ENCODE measurements around the gene THY1. TPM values are rescaled to one million over a fixed set of nuclear protein-coding genes. Genes with fewer than 3 reads are reported as not detected.

Gene THY1
- total RNA-seq, 2 donors from 2014 or later: 1.3 to 4.0 TPM

DNA sequence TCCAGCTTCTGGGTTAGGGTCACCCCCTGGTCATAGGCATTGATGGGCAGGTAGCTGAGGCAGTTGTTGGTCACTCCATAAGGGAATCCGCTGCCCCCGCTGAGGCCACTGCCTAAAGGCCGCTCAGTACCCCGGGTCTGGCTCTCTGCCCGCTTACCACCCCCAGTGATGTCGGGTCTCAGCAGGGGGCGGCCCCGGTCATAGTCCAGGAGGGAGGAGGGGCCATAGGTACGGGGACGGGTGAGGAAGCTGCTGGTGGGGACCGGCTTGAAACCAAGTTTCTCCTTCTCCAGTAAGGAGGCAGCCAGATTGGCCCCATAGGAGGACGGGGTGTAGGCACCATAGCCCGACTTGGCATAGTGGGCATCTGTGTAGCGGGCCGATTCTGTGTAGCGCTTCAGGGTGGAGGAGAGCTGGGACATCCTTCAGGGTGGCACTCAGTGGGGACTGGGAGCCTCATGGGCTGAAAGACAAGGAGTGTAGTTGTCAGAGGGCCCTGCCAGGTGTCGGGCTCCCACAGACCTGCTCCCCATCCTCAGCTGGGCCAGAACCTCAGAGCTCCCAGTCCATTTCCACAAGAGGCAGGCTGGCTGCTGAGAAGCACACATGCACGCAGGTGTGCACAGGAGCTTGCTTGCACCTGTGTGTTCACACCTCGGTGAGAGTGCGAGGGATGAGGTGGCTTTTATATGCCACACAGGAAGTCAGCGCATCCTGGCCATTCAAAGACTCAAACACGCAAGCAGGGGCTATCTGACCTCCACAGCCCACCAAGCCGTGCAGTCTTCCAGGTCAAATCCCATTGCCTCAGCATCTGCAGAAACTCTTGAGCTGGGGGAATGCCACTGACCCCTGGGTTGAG lies 49.7 kb downstream of the THY1 start:
- no peaks in the 10 kb centered on the region for H3K36me3 Mint-ChIP-seq (ENCODE audit: insufficient read depth in 2 of 2)
- no peaks in the 10 kb centered on the region for H3K9me3 Mint-ChIP-seq
- H3K27ac Mint-ChIP-seq: no peak overlapping the region
- H3K4me1 Mint-ChIP-seq (ENCODE audit: low read depth): peaks cover 13% of the 10 kb centered on the region
- DNase-seq (no peak), ATAC-seq (replicated peaks in 1 of 2) (no peak)
- no peaks in the 10 kb centered on the region for H3K27me3 Mint-ChIP-seq (ENCODE audit: low read depth)
- H3K4me3 Mint-ChIP-seq: no peak overlapping the region

- H3K4me1 Mint-ChIP-seq (ENCODE audit: low read depth): peaks cover 9% of the 10 kb centered on the region
- ATAC-seq (replicated peaks in 1 of 2) (no peak), DNase-seq (no peak)
- peaks cover 3% of the 10 kb centered on the region for H3K27me3 Mint-ChIP-seq (ENCODE audit: low read depth)
- no peak overlapping the region for H3K27ac Mint-ChIP-seq
- H3K9me3 Mint-ChIP-seq: no peaks in the 10 kb centered on the region
- no peak overlapping the region for H3K4me3 Mint-ChIP-seq
- no peaks in the 10 kb centered on the region for H3K36me3 Mint-ChIP-seq (ENCODE audit: insufficient read depth in 2 of 2)
Observed at GRCh38 chr11:119372260-119373058, 50.5 kb downstream of the THY1 start.

DNA sequence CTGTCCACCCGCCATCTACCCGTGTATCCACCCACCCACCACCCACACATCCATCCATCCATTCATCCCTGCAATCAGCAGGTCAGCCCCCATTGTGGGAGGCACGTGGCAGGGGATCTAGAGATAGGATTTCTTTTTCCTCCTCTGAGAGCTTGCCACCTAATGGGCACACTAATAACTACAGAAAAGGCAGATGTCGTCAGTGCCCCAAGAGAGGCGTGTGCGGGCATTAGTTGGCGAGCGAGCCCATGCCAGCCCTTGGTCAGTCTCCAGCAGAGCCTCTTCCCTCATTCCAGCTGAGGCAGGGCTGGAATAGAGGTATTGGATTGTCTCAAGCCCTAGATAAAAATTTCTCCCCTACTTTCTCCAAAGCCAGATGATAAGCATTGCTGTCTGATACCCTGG lies 51.2 kb downstream of the THY1 start:
- Mint-ChIP-seq H3K4me3 (no peak overlapping the region), H3K4me1 (ENCODE audit: low read depth) (peaks cover 8% of the 10 kb centered on the region), H3K36me3 (ENCODE audit: insufficient read depth in 2 of 2) (no peaks in the 10 kb centered on the region), H3K9me3 (no peaks in the 10 kb centered on the region), H3K27ac (no peak overlapping the region), H3K27me3 (ENCODE audit: low read depth) (peaks cover 10% of the 10 kb centered on the region)
- no peak for ATAC-seq (replicated peaks in 1 of 2)
- no peak for DNase-seq

GRCh38 chr11:119371067-119371601 lies 51.8 kb downstream of the THY1 start:
- H3K27ac Mint-ChIP-seq: no peak overlapping the region
- H3K27me3 Mint-ChIP-seq (ENCODE audit: low read depth): peaks cover 17% of the 10 kb centered on the region
- H3K4me1 Mint-ChIP-seq (ENCODE audit: low read depth): peaks cover 8% of the 10 kb centered on the region
- H3K36me3 Mint-ChIP-seq (ENCODE audit: insufficient read depth in 2 of 2): no peaks in the 10 kb centered on the region
- H3K9me3 Mint-ChIP-seq: no peaks in the 10 kb centered on the region
- DNase-seq: no peak
- no peak overlapping the region for H3K4me3 Mint-ChIP-seq
- no peak for ATAC-seq (replicated peaks in 1 of 2)

DNA sequence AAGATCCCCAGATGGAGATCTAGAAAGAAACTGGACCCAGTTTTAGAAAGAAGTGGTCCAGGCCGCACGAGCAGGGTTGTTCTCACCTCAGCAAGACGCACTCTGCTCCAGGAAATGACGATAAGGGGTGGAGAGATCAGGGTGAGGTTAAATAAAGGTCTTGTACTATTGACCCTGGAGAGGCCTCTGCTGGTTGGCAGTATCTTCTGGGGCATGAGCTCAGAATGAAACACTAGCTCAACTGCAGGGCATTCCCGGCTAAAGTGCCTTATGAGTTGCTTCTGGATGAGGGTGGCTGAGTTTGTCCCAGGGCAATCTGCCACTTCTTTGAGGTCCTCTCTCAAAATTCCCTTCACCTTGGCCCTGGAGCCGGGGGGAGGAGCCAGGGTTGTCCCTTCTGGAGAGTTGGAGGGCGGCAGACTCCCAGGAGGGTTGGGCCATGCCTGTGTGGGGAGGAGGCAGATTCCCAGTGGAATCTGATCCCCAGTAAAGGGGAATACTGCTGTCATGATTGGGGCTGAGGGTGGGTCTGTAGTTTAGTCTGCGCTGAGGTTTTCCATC lies 52.4 kb downstream of the THY1 start:
- DNase-seq: no peak
- Mint-ChIP-seq H3K4me3 (no peak overlapping the region), H3K27ac (no peak overlapping the region), H3K4me1 (ENCODE audit: low read depth) (peaks cover 8% of the 10 kb centered on the region), H3K9me3 (no peaks in the 10 kb centered on the region), H3K27me3 (ENCODE audit: low read depth) (peaks cover 22% of the 10 kb centered on the region), H3K36me3 (ENCODE audit: insufficient read depth in 2 of 2) (no peaks in the 10 kb centered on the region)
- peak; percentile 37 to 86 for ATAC-seq (replicated peaks in 1 of 2)

DNA sequence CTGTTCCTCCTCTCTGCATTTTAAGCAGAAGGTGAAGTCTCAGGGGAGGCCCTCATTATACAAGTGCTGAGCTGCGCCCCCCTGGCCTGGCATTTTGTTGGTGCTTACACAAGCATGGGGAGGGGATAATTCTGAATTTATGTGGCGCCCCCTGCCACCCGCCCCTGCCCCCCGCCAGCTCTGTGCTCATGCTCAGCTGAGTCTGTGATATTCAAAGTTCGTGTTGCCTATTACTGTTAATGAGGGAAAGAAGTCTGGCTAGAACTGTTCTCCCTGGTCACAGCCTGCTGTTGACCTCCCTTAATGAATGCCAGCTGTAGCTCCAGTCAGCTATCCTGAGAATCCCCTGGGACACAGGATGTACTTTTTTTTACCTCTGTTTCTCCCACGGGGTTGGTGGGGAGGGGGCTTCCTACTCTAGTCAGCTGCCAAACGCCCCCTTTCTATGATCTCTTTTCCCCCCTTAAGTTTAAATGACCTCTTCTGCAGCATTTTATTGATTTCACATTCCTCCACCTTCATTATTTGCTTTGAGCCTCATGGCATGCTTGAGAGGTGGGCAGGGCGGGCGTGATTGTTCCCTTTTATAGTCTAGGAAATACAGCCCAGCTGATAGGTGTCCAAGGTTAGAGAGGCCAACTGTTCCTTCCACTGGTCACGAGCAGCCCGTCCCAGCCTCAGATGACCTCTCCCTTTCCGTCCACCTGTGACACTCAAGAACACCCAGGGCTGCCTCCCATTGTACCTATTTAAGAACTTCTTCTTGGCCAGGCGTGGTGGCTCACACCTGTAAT lies 53.6 kb downstream of the THY1 start:
- peaks cover 34% of the 10 kb centered on the region for H3K27me3 Mint-ChIP-seq (ENCODE audit: low read depth)
- H3K27ac Mint-ChIP-seq: no peak overlapping the region
- H3K4me3 Mint-ChIP-seq: no peak overlapping the region
- H3K9me3 Mint-ChIP-seq: peaks cover 0 to 2% of the 10 kb centered on the region in 2 donors
- H3K4me1 Mint-ChIP-seq (ENCODE audit: low read depth): peaks cover 15% of the 10 kb centered on the region
- DNase-seq (no peak), ATAC-seq (replicated peaks in 1 of 2) (no peak)
- peaks cover 0 to 2% of the 10 kb centered on the region in 2 donors for H3K36me3 Mint-ChIP-seq (ENCODE audit: insufficient read depth in 2 of 2)

- Mint-ChIP-seq H3K9me3 (peaks cover 0 to 2% of the 10 kb centered on the region in 2 donors), H3K27ac (no peak overlapping the region), H3K27me3 (ENCODE audit: low read depth) (peaks cover 37% of the 10 kb centered on the region), H3K4me3 (no peak overlapping the region), H3K4me1 (ENCODE audit: low read depth) (peaks cover 10% of the 10 kb centered on the region), H3K36me3 (ENCODE audit: insufficient read depth in 2 of 2) (peaks cover 0 to 2% of the 10 kb centered on the region in 2 donors)
- ATAC-seq (replicated peaks in 1 of 2) (no peak), DNase-seq (no peak)
Observed at GRCh38 chr11:119368121-119369034, 54.6 kb downstream of the THY1 start.

DNA sequence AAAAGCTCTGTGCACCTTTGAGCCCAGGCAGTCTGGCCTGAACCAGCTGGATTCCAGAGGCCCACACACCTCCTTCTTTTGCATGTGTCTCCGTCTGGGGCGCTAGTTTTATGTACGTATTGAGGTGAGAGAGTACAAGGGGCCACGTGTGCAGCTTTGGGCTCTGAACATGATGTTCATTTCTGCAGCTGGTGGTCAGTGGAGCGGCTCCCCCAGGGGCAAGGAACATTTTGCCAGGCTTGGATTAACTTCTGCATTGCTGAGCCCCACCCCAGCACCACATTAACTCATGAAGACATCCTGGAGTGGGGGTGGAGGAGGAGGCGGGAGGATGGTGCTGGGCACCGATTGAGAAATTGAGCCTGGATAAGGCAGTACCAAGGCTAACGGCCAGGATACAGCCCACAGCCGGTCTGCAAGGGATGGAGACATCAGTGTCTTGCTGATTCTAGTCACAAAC lies 55.3 kb downstream of the THY1 start:
- ATAC-seq (replicated peaks in 1 of 2) (no peak), DNase-seq (no peak)
- H3K4me1 Mint-ChIP-seq (ENCODE audit: low read depth): peaks cover 8% of the 10 kb centered on the region
- peaks cover 0 to 2% of the 10 kb centered on the region in 2 donors for H3K9me3 Mint-ChIP-seq
- H3K36me3 Mint-ChIP-seq (ENCODE audit: insufficient read depth in 2 of 2): peaks cover 0 to 2% of the 10 kb centered on the region in 2 donors
- H3K4me3 Mint-ChIP-seq: no peak overlapping the region
- H3K27ac Mint-ChIP-seq: no peak overlapping the region
- peaks cover 43% of the 10 kb centered on the region for H3K27me3 Mint-ChIP-seq (ENCODE audit: low read depth)

Other genes starting within 250 kb of the THY1 start
- 1 to 10 TPM in 1 of 2 donors, under 1 TPM in 1; 0.76 to 1.1 TPM for gene NHERF4, start 237.7 kb downstream of the THY1 start, total RNA-seq
- 10 to 100 TPM; 45.4 to 52.7 TPM for gene CBL, start 216.8 kb downstream of the THY1 start, total RNA-seq
- 1 to 10 TPM; 4.7 to 5.2 TPM for gene MCAM, start 106.0 kb downstream of the THY1 start, total RNA-seq
- 10 to 100 TPM; 32.5 to 38.9 TPM for gene RNF26, start 88.6 kb downstream of the THY1 start, total RNA-seq
- not detected for gene C1QTNF5, start 82.3 kb downstream of the THY1 start, total RNA-seq
- not detected for gene MFRP, start 76.5 kb downstream of the THY1 start, total RNA-seq
- gene USP2, start 41.5 kb downstream of the THY1 start, total RNA-seq: 1 to 10 TPM in 1 of 2 donors, under 1 TPM in 1; 0.91 to 3.0 TPM